Epithelial cell of esophagus (primary cell): ENCODE data around the gene CACHD1.

Source experiments
- DNase-seq: peaks from one replicate; pipeline ENCODE4 v3.0.0; 2010; ENCODE audit warnings: low read depth
- H3K4me3 ChIP-seq: 2 replicates; pipeline ENCODE4 v1.5.1; 2011; ENCODE audit warnings: mild to moderate bottlenecking, low read length, control low read depth
- CTCF ChIP-seq: IDR thresholded peaks from 2 replicates; pipeline ENCODE4 v1.5.1; 2011; ENCODE audit warnings: low read depth, mild to moderate bottlenecking, low read length, control low read depth, inconsistent platforms; ENCODE audit not compliant: insufficient read depth; ENCODE audit errors: missing control alignments

Gene CACHD1

DNA sequence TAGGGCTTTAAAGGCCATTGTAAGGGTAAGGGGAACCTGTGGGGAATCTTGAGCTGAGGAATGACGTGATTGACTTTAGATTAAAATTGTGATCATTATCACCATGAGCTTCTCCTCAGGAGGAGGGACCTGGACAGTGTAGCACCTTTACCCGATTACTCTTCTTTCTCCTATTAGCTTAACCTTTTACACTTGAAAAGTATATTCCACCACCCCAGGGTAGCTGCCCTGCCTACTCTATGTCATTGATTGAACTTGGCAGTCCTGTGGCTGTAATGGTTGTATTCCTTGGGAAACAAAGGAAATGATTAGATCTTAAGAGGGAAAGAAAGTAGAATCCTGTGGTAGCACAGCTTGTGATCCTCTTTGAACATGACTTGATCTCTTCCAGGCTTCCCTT, 47.7 kb downstream of the CACHD1 start:
- no peak for TF ChIP-seq CTCF

GRCh38 chr1:64518692-64519481, 49.0 kb downstream of the CACHD1 start:
- H3K4me3 ChIP-seq, result no peak overlapping the region
- DNase-seq, result no peak
- TF ChIP-seq CTCF, result no peak

More for the DNA sequence above, 47.7 kb downstream of the CACHD1 start:
- H3K4me3 ChIP-seq, result no peak overlapping the region
- DNase-seq, result no peak

DNA sequence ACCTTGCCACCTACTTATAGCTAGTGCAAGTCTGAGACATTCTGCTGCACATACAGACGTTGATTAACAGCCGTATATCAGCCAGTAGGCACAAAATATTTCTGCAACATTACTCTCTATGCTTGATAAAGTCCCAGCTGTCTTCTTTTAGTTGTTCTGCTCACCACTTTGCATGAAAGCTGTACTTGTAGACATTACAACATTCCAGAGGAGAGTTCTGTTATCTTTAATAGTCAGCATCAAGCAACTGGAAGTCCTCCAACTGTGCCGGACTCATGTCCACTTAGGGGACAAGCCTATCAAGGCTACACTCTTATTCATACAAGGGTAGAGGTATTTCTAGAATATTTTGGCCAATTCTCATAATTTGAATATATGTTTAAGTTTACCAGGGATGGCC, 50.0 kb downstream of the CACHD1 start:
- DNase-seq, result no peak
- no peak for TF ChIP-seq CTCF
- no peak overlapping the region for H3K4me3 ChIP-seq

DNA sequence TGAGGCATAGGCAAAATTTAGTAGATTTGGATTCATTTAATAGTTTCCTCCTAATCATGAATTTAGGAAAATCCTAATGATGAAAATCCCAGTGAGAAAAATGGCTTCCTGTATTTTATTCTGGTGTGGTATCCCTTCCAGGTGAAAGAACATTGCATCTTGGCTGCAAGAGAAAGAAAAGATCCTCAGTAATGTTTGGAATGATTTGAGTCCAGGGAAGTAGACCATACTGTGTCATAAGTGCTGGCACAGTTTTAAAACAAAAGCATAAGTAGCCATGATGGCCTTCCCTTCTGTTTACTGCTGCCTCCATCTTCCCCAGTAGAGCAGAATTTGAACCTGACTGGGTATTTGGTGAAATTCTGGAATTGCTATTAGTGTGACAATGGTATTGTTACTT, 52.8 kb downstream of the CACHD1 start:
- H3K4me3 ChIP-seq, result no peak overlapping the region
- TF ChIP-seq CTCF, result no peak
- DNase-seq, result no peak

GRCh38 chr1:64523413-64524337, 53.7 kb downstream of the CACHD1 start:
- no peak for DNase-seq
- no peak overlapping the region for H3K4me3 ChIP-seq
- no peak for TF ChIP-seq CTCF

GRCh38 chr1:64524614-64525013, 54.7 kb downstream of the CACHD1 start:
- H3K4me3 ChIP-seq, result no peak overlapping the region
- DNase-seq, result no peak
- no peak for TF ChIP-seq CTCF
